SK-N-SH treated with all-trans-retinoic acid at 6 μM for 48 hours (cell line): ENCODE results near the gene DMD.
A peak's percentile ranks its signal among the peaks of the same experiment; 100 is the strongest.

Experiments
- ATAC-seq: fragments of 200-7000 bp; cut with Tn5 transposase; 3 replicates; pipeline ENCODE4 v1.9.1; 2020; ENCODE audit warnings: mild to moderate bottlenecking, moderate library complexity
- ARNTL ChIP-seq: fragments of 450-650 bp; formaldehyde crosslinking; IDR thresholded peaks from 2 replicates; pipeline ENCODE4 v1.5.0; 2020; ENCODE audit warnings: low read depth, mild to moderate bottlenecking, moderate library complexity, borderline replicate concordance
- BACH2 ChIP-seq: fragments of 250-450 bp; sonication (Bioruptor Pico); IDR thresholded peaks from 2 replicates; pipeline ENCODE4 v1.9.0; 2021; ENCODE audit warnings: mild to moderate bottlenecking, borderline replicate concordance
- CREB5 ChIP-seq: fragments of 250-450 bp; sonication (Bioruptor Pico); IDR thresholded peaks from 2 replicates; pipeline ENCODE4 v1.5.1; 2020; ENCODE audit warnings: low read depth, mild to moderate bottlenecking, moderate library complexity
- CSDC2 ChIP-seq: fragments of 250-450 bp; sonication (Bioruptor Pico); IDR thresholded peaks from 2 replicates; pipeline ENCODE4 v1.5.0; 2020; ENCODE audit warnings: mild to moderate bottlenecking, moderate library complexity
- CSRNP3 ChIP-seq: fragments of 250-450 bp; sonication (Bioruptor Pico); IDR thresholded peaks from 2 replicates; pipeline ENCODE4 v1.5.1; 2021; ENCODE audit warnings: mild to moderate bottlenecking, moderate library complexity
- ESRRG ChIP-seq: fragments of 250-450 bp; sonication (Bioruptor Pico); IDR thresholded peaks from 2 replicates; pipeline ENCODE4 v1.6.1; 2021; ENCODE audit warnings: mild to moderate bottlenecking
- GLIS3 ChIP-seq: fragments of 250-450 bp; sonication (Bioruptor Pico); IDR thresholded peaks from 2 replicates; pipeline ENCODE4 v1.5.0; 2020; ENCODE audit warnings: mild to moderate bottlenecking, moderate library complexity
- ISL1 ChIP-seq: fragments of 250-450 bp; sonication (Bioruptor Pico); IDR thresholded peaks from 2 replicates; pipeline ENCODE4 v2.1.2; 2022; ENCODE audit warnings: mild to moderate bottlenecking, moderate library complexity
- OSR1 ChIP-seq: fragments of 250-450 bp; sonication (Bioruptor Pico); IDR thresholded peaks from 2 replicates; pipeline ENCODE4 v1.8.0; 2022; ENCODE audit warnings: moderate library complexity, mild to moderate bottlenecking, inconsistent platforms
- RARB ChIP-seq: fragments of 250-450 bp; sonication (Bioruptor Pico); IDR thresholded peaks from 2 replicates; pipeline ENCODE4 v1.8.0; 2021; ENCODE audit warnings: mild to moderate bottlenecking, moderate library complexity
- SNAI2 ChIP-seq: fragments of 250-450 bp; sonication (Bioruptor Pico); IDR thresholded peaks from 2 replicates; pipeline ENCODE4 v1.5.0; 2020; ENCODE audit warnings: mild to moderate bottlenecking, moderate library complexity
- TCF4 ChIP-seq: fragments of 250-450 bp; sonication (Bioruptor Pico); IDR thresholded peaks from 2 replicates; pipeline ENCODE4 v1.8.0; 2021; ENCODE audit warnings: mild to moderate bottlenecking, moderate library complexity, borderline replicate concordance
- TOX ChIP-seq: fragments of 250-450 bp; sonication (Bioruptor Pico); IDR thresholded peaks from 2 replicates; pipeline ENCODE4 v1.8.0; 2021; ENCODE audit warnings: mild to moderate bottlenecking, moderate library complexity, borderline replicate concordance
- TSHZ2 ChIP-seq: fragments of 250-450 bp; sonication (Bioruptor Pico); IDR thresholded peaks from 2 replicates; pipeline ENCODE4 v1.5.0; 2020; ENCODE audit warnings: mild to moderate bottlenecking, moderate library complexity
- ZC3H10 ChIP-seq: fragments of 250-450 bp; sonication (Bioruptor Pico); IDR thresholded peaks from 2 replicates; pipeline ENCODE4 v1.5.1; 2021; ENCODE audit warnings: mild to moderate bottlenecking, moderate library complexity
- ZFP3 ChIP-seq: fragments of 250-450 bp; sonication (Bioruptor Pico); IDR thresholded peaks from 2 replicates; pipeline ENCODE4 v1.5.0; 2020; ENCODE audit warnings: mild to moderate bottlenecking, moderate library complexity
- ZNF8 ChIP-seq: fragments of 450-650 bp; formaldehyde crosslinking; IDR thresholded peaks from 2 replicates; pipeline ENCODE4 v1.5.0; 2020; ENCODE audit warnings: mild to moderate bottlenecking, moderate library complexity

DMD gene

DNA sequence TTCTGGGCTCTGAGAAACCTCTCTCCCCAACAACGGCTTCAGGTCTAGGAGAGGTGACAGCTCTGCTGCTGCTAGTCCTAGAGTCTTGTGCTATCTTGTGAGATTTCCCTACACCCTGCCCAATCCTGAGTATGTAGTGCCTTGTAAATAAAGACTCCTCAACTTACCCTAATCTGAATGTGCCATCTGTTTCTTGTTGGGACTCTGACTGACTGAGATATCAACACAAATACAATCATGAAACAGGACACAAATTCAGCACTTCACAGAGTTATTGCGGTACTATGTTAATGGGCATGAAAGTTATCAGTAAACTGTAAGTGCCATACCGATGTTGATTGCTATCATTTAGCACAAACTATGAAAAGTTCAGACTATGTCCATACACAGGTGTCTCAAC is 1610.5 kb downstream of the DMD start:
- ATAC-seq: no peak

DNA sequence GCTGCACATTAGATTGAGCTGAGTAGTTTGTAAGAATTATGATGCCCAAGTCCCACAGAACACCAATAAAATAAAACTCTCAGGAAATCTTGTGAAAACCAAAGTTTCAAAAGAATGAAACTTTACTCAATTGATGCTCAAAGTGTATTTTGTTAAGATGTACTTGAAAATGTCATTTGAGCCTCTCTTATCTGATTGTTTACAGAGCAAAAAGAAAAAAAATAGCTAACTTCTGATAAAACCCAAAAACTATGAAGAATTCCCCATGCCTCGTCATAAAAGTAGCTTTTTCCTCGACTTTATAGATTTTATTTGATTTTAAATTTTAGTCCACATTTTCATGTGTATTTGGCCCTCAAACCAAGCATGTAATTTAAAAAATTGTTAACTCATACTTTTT is 1618.0 kb downstream of the DMD start:
- ATAC-seq: no peak
- TF ChIP-seq OSR1 (CRISPR knock-in tag): no peak
- no peak for TF ChIP-seq TOX (CRISPR knock-in tag)
- TF ChIP-seq CREB5: no peak

More for the DNA sequence above, 1610.5 kb downstream of the DMD start:
- TF ChIP-seq RARB (CRISPR knock-in tag) (no peak), ZNF8 (no peak), ZFP3 (CRISPR knock-in tag) (no peak), ZC3H10 (no peak), OSR1 (CRISPR knock-in tag) (no peak), CSDC2 (CRISPR knock-in tag) (no peak), ESRRG (CRISPR knock-in tag) (no peak), BACH2 (CRISPR knock-in tag) (no peak), TCF4 (no peak), CSRNP3 (CRISPR knock-in tag) (no peak), SNAI2 (CRISPR knock-in tag) (no peak)

DNA sequence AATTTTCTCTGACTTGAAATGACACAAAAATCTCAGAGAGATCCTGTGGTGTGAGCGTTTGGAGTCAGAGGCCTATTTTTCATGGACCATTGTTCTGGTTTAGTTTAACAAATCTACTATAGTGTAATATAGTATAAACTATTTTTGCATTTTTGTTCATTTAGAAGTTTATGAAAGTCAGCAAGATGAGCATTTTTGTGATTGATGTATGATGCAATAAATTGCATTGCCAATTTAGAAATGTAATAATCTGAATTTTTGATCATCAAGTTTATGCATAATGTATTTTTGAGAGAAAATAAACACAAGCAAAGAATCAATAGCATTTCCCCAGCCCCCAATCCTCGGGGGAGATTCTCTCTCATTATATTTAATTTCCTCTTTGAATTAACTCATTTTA is 1620.0 kb downstream of the DMD start:
- TF ChIP-seq SNAI2 (CRISPR knock-in tag): no peak
- TF ChIP-seq ISL1 (CRISPR knock-in tag): no peak
- no peak for TF ChIP-seq CSDC2 (CRISPR knock-in tag)
- TF ChIP-seq ZNF8: no peak
- no peak for TF ChIP-seq ZFP3 (CRISPR knock-in tag)
- no peak for TF ChIP-seq GLIS3 (CRISPR knock-in tag)
- TF ChIP-seq ESRRG (CRISPR knock-in tag): no peak
- TF ChIP-seq TSHZ2: no peak
- TF ChIP-seq TOX (CRISPR knock-in tag): no peak
- ATAC-seq: no peak

DNA sequence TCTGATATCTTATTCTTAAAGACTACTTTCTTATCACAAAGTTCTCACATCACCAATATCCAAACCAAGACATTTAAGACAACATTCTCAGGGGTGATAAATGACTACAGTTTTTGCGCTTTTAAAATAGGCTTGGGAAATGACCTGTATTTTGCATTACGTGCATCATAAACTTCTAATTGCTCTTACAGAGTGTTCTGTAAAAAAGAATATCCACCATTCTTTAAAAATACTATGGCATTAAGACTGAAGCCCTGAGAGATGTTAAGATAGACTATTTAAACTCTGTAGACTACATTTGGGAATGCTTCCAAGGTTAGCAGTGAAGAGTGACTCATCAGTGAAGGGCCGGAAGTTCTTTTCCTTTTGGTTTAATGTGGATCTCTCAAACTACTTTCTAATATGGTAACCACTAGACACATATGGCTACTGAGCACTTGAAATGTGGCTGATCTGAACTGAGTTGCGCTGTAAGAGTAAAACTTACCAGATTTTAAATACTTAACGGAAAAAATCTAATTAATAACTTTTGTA is 1620.7 kb downstream of the DMD start:
- ATAC-seq: peak; percentile 84
- TF ChIP-seq TSHZ2 (no peak), ZC3H10 (no peak), ARNTL (CRISPR knock-in tag) (no peak), SNAI2 (CRISPR knock-in tag) (no peak)
- TF ChIP-seq, all 23 proteins: peak for 0

DNA sequence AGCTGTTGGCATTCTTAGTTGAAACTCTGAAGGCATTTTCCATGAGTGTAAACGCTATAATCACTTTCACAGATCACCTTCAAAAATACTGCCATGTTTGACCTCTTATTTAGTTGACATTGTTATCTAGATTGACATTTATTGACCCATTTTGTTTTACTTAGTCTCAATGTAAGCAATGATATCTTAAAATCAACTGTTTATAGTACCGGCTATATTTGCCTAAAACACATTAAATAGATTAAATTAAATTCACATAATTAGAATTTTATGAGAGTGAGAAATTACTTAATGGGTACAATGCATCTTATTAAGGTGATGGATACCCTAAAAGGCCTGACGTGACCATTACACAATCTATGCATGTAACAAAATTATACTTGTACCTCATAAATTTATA is 1621.8 kb downstream of the DMD start:
- ATAC-seq: no peak
- no peak for TF ChIP-seq OSR1 (CRISPR knock-in tag)
- TF ChIP-seq SNAI2 (CRISPR knock-in tag): no peak
- TF ChIP-seq GLIS3 (CRISPR knock-in tag): no peak
- TF ChIP-seq, all 23 proteins: peak for 0
